Activated CD4-positive, alpha-beta T cell treated with anti-CD3 and anti-CD28 coated beads, Interleukin-2, amount 50 U/mL, for 24 hours (primary cell): ENCODE measurements around the gene CROCC.
"Not testable (repeated sequence)": the region's sequence is repeated elsewhere in the genome, so short reads cannot be mapped to it uniquely, and the experiment has no call there.

Experiments
- DNase-seq, 2 donors: peaks; one replicate each; pipeline ENCODE4 v3.0.0-alpha.2; 2020; ENCODE audit warnings: low read depth in 1 of 2, low spot score in 1 of 2

Gene CROCC

DNA sequence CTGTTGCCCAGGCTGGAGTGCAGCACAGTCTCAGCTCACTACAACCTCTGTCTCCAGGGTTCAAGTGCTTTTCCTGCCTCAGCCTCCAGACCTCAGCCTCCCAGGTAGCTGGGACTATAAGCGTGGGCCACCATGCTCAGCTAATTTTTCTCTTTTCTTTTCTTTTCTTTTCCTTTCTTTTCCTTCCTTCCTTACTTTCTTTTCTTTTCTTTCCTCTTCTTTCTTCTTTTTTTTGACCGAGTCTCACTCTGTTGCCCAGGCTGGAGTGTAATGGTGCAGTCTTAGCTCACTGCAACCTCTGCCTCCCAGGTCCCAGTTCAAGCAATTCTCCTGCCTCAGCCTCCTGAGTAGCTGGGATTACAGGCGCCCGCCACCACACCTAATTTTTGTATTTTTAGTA, 42.4 kb downstream of the CROCC start:
- DNase-seq, result not testable (repeated sequence)

DNA sequence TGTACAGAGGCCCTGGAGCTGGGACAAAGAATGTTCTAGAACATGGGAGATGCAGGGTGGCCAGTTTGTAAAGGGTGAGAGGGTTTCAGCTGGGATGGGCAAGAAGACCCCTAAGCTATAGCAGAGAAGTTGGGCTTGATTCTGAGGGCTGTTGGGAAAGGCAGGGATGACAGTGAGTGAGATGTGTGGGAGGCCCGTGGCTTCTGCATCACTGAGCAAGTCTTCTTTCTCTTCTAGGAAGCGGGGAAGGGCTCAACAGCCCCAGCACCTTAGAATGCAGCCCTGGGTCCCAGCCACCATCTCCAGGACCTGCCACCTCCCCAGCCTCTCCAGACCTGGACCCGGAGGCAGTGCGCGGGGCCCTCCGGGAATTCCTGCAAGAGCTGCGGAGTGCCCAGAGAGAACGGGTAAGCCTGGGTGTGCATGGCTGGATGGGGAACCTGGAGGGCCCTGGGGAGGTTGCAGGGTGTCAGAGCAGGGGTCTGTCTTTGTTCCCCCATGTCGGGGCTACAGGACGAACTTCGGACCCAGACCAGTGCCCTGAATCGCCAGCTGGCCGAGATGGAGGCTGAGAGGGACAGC, 43.8 kb downstream of the CROCC start:
- DNase-seq, result no peak

DNA sequence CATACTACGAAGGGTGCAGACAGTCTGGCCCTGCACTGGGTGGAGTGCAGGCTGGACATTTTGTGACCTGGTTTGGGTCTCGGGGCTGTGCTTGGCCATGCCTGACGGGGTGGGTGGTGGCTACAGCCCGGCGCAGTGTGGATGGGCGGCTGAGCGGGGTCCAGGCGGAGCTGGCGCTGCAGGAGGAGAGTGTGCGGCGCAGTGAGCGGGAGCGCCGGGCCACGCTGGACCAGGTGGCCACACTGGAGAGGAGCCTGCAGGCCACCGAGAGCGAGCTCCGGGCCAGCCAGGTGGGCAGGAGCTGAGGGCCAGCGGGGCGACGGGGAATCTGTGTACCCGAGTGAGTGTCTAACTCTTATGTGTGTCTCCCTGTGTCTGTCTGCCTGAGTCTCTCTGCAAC, 44.6 kb downstream of the CROCC start:
- no peak for DNase-seq

DNA sequence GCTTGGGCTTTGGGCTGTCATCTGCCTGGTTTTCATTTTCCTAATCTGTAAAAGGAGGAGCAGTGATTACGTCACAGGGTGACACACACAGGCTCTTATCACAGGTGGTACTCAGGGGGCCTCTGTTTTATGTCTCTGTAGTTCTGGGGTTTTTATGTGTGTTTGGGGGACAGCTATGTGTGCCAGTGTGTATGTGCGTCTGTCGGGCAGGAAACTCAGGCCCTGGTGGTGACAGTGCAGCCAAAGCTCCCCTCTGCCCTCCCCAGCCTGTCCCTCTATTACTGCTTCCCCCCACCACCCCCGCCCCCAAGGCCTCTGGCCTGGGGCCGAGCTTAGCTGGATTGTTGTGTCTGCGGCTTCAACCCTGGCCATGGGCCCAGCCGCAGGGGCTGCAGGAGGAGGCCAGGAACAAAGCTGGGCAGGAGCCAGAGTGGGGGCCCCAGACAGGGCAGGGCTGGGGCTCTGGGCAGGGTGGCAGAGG, 45.4 kb downstream of the CROCC start:
- DNase-seq, result no peak

DNA sequence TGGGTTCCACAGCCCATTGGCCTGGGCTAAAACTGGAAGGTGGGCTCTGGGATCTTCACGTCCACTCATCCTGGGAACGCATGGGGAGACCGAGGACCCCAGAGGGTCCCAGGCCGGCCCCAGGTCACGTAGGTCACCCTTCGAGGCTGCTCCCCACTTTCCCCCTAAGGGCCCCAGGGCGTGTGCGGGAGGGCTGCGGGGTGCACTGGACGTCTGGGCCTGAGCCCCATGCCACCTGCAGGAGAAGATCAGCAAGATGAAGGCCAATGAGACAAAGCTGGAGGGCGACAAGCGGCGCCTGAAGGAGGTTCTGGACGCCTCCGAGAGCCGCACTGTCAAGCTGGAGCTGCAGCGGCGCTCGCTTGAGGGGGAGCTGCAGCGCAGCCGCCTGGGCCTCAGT, 46.2 kb downstream of the CROCC start:
- no peak for DNase-seq

DNA sequence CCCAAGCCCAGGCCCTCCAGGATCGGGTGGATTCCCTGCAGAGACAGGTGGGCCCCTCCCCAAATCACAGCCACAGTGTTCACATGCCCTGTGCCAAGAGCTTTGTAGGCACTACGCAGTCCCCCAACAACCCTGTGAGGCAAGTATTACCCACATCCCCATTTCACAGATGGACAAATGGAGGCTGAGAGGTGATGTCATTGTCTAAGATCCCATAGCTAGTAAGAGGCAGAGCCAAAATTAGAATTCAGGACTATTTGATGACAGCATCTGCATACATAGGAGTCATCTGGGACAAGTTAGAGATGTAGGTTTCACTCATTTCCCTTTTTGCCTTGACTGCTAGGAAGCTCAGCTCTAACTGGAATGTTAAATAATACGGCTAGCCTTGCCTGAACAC, 46.6 kb downstream of the CROCC start:
- no peak for DNase-seq

DNA sequence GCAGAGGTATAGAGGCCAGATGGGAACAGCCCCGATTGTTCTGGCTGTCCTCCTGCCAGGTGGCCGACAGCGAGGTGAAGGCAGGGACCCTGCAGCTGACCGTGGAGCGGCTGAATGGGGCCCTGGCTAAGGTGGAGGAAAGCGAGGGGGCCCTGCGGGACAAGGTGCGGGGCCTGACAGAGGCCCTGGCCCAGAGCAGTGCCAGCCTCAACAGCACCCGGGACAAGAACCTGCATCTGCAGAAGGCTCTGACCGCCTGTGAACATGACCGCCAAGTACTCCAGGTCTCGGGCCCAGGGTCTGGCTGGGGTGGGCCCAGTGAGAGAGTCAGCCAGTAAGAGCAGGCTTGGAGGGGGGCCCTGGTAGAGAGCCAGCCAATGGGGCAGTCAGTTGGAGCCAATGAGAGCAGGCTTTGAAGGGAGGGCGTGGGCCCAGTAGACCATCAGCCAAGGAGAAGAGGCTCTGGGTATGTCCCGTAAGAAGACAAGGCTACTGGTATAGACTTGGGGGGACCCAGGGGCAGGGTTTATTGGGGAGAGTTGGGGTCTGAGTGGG, 47.4 kb downstream of the CROCC start:
- DNase-seq, result no peak

DNA sequence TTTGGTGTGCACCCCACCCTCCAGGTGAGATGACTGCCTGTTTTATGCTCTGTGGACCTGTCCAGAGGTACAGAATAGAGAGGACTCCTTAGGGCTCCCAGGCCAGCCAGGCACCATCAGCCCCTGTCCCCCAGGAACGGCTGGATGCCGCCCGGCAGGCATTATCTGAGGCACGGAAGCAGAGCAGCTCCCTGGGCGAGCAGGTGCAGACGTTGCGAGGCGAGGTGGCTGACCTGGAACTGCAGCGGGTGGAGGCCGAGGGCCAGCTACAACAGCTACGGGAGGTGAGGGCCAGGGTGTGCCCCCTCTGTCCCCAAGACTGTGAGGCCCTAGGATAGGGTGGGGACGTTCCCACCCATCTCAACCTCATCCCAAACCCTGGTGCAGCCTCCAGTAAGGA, 47.9 kb downstream of the CROCC start:
- DNase-seq, result no peak

DNA sequence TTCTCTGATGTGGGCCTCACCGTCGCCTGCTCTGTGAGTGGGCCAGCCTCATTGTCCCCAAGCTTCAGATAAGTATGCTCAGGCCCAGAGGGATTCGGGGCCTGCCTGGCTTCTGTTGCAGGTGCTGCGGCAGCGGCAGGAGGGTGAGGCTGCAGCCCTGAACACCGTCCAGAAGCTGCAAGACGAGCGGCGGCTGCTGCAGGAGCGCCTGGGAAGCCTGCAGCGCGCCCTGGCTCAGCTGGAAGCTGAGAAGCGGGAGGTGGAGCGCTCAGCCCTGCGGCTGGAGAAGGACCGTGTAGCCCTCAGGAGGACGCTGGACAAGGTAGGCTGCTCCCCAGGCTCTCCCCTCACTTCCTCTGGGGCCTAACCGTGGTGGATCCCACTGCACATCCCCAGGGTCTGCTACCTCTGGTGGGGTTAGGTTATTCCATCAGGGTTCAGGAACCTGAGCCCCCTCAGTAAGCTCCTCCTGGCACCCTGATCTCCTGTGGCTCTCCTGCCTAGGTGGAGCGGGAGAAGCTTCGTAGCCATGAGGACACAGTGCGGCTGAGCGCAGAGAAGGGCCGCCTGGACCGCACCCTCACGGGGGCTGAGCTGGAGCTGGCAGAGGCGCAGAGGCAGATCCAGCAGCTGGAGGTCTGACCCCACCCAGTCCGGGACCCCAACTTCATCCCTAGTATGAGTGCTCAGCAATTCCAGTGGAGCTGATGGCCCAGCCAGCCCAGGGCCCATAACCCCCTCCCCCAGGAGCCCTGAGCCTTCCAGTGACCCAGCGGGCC, 48.6 kb downstream of the CROCC start:
- DNase-seq, result no peak

DNA sequence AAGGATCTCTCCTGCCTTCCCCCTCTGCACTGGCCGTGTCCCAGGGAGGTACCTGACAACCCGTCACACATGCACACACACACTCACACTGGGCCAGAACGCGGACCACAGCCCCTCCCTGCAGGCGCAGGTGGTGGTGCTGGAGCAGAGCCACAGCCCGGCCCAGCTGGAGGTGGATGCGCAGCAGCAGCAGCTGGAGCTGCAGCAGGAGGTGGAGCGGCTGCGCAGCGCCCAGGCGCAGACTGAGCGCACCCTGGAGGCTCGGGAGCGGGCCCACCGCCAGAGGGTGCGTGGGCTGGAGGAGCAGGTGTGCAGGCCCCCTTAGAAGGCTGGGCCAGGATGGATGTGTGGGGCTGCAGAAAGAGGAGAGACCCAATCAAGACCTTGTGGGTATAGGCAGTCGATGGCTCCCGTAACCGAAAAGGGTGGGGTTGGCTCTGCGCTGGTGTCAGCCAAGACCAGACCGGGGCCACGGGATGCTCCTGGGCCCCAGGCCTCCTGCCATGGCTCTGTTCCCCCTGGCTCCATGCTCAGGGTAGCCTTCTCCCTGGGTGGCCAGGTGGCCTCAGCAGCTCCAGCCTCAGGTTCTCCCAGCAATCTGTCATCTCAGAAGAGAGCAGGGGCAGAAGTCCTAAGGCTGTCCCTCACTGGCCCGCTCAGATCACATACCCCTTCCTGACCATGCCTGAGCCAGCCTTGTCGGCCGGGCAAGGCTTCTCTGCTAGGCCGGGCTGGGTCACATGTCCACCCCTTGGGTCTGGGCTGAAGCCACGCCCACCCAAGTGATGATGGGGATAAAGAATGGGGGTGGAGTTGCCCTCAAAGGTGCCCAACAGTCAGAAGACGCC, 49.8 kb downstream of the CROCC start:
- no peak for DNase-seq

DNA sequence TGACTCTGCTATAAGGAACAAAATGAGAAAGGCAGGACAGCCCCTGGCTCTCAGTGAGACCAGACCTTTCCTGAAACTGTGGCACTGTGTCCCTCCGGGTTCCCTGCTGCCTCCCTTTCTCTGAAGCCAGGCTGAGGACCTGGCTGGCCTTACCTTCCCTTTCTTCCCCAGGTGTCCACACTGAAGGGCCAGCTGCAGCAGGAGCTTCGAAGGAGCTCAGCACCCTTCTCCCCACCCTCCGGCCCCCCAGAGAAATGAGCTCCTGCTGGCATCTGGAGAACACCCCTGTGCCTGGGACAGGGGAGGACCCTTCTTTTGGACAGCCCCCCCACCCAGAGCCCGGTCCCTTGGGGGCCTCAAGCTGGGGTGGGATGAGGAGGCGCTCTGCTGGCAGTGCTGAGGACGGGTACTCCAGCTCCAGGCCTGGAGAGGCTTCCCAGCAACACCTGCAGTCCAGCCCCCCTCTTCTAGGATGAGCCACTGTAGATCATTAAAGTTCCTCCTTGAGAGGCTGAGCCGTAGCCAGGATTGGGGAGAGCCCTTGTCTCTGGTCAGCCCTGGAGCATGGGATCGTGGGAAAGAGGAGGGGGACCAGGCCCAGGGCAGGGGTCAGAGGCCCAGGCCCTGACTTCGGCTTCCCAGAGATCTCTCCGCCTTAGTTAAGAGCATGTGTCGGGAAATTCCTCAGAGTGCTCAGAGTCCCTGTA, 50.6 kb downstream of the CROCC start:
- DNase-seq, result no peak

DNA sequence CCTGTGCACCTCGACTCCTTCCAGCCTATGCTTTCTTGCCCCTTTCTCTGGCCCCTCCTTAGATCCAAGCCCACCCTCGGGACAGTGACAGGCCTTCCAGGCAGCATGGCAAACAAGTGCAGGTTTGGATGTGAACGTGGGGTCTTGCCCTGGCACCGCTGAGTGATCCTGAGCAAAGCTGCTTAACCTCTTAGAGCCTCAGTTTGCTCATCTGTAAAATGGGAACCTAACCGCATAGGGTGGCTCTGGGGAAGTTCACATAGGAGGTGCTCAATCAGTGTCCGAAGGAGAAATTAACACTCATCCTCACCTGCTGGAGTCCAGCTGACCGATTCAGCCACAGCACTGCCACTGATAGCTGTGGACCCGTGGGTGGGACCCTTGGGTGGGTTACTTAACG, 51.5 kb downstream of the CROCC start:
- DNase-seq, result no peak

DNA sequence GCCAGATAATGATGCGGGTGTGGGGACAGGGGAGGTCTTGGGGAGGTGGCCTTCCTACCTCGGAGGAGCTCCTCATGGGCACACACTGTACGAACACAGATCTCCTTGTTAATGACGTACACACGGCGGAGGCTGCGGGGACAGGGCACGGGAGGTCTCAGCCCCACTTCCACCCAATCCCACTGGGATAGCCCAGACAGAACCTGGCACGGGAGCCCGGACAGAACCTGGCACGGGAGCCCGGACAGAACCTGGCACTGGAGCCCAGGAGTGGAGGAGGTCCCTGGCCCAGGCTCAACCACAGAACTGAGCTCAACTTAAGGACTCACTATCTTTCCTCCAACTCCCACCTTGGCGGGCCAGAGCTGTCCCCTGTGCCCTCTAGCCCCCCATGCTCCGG, 53.5 kb downstream of the CROCC start:
- no peak for DNase-seq

DNA sequence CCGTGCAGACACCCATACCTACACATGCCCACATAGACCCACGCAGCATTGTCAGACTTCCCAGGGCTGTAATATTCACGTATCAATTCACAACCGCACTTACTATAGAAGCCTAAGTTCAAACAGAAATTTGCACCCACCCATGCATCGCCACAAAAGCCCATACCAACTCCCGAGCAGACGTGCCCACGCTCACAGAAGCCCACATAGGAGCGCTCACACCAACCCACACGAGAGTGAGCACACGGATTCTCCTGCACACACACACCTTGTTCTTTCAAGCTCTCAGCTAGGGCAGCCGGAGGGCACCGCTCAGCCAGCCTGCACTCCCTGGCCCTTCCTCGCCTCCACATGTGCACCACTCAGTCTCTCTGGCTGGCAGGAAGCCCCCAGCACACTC, 54.1 kb downstream of the CROCC start:
- DNase-seq, result no peak

DNA sequence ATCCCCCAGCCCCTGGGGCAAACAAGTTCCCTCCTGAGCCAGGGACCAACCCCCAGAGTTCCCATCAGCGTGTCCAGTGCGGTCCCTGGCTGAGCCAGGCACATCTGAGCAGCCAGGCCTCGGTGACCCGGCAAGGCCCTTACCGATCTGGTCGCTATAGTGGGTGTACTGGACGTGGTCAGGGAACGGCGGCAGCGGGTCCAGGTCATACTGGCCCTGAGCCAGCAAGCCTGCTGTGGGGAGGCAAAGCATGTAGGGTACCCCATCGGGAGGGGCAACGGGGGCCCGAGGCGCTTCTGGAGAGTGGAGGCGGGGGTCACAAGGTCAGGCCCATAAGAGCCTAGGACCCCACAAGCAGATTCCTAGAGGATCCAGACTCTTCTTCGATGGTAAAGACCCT, 55.2 kb downstream of the CROCC start:
- DNase-seq, result no peak

DNA sequence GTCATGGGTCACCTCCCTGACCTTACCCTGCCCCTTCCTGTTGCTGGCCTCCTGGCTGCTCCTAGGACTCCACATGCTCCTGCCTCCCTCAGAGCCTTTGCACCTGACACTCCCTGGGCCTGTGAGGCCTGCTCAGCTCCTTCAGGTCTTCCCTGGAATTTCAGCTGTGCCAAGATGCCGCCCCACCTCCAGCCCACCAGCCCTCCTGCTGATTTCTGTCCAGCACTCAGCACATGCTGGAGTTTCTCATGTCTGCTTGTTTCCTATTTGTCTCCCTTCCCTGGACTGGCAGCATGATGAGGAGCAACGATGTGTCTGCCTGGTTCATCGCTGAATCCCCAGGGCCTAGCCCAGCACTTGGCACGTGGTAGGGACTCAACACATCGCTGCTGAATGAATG, 55.6 kb downstream of the CROCC start:
- no peak for DNase-seq

DNA sequence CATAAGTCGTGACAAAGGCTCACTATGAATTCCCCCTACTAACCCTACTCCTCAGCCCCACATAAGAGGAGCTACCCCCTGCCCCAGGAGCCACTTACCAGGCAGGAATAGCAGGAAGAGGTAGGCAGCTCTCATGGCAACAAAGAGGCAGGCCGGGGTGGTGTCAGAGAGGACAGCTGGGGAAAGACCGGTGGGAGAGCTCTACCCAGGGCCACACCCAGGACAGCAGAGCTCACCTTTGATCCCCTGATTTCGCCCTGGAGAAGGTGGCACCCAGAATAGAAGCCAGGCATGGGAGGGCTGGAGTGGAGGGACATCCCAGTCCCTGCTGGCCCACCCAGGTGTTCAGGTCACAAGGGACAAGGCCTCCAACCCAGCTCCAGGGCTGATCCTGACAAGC, 56.4 kb downstream of the CROCC start:
- no peak for DNase-seq

DNA sequence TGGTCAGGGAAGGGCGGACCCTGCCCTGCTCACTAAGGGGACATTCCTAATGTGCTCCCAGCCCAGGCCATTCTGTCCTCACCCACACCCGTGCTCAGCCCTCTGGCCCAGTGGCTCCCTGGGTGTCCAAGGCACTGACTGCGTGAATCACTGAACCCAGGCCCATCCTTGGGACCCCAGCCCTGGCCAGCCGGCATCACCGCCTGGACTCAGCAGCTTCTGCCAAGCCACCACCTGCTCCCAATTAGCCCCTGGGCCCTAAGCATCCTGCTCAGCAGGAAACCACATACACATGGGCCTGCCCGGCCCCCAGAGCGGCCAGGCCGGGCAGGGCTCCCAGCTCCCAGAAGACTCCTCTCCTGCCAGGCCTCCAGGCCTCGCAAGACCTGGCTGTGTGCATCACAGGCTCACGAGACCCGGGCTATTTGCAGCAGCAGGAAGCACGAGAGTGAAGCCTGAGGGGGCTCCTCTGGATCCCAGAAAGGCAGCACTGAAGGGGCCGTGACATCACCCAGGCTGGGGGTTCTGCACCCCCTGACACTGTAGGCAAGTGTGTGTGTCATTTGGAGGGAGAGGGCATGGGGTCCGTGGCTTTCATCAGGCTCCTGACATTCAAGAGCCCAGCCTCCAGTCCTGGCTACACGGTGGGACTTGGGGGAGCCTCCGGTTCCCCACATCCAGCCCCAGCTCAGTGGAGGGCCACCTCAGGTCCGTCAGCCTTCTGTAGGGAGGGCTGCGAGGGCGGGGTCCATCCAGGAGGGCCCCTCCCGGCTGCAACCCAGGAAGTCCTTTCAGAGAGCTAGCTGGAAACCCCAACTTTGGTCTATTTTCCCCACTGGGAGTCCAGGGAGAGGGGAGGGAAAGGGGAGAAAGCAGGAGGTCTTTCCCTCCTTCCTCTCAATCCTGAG, 57.1 kb downstream of the CROCC start:
- DNase-seq, result no peak

DNA sequence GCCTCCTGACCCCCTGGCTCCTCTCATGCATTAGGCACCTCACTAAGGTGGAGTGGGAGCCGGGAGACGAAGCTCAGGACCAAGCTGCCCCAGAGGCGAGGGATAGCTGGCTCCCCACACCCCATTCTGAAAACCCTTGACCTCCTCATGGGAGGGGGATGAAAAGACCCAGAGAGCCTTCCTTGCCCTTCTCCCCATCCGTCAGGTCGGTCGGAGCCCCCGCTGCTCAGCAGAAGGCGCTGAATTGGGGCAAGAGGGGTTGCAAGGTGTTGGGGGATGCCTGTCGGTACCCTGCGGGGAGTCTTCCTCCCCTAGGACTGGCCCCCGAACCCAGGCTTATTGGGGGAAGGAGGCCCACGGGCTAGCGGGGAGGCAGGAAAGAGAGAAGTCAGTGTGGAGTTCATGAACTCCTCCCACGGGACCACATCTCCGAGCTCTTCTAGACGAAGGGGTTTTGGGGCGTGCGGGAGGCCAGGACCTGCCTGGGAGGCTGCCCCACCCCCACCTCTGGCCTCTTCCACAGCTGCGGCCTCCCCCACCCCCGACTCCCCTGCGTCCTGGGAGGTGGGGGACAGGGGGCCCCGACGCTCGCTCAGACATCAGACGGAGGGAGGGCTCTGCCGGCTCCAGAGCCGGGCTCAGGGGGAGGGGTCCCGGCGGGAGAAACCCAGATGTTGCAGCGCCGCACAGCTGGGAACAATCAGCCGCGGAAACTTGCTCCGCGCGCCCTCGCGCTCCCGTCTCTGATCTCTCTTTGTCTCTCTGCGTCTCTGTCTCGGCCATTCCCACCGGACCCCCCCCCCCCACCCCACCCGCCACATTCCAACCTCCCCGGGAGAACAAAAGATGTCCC, 58.0 kb downstream of the CROCC start:
- DNase-seq, result no peak
